ENCODE results near the gene OXSR1. TPM values are rescaled to one million over a fixed set of nuclear protein-coding genes. Genes with fewer than 3 reads are reported as not detected.

The OXSR1 gene
- total RNA-seq, 1 experiment from 2014 or later: 35.1 TPM

DNA sequence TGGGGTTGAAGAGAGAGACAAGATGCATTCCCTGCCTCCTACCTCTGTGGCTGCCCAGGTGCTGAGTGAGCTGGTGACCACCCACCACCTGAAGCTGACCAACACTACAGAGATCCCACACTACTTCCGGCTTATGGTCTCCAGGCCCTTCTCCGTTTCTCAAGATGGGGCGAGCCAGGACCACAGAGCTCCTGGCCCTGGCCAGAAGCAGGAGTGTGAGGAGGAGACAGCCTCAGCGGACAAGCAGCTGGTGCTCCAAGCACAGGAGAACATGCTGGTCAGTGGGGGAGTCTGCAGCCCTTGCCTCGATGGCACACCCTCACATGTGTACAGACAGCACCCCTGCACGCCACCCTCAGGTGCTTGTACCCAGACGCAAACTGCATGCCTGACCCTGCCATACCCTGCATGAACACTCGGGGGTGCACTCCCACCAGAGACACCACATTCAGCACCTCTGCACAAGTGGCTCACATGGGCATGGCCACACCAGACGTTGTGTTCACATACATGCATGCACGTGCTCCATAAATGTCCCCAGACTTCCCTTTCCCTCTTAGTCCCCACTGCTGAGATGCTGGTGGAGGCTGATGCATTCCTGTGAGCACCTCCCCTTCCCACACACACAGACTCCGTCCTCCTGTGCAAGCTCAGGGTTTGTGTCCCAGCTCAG lies 47.5 kb upstream of the OXSR1 start (continued):
- TF ChIP-seq, protein P1, sequence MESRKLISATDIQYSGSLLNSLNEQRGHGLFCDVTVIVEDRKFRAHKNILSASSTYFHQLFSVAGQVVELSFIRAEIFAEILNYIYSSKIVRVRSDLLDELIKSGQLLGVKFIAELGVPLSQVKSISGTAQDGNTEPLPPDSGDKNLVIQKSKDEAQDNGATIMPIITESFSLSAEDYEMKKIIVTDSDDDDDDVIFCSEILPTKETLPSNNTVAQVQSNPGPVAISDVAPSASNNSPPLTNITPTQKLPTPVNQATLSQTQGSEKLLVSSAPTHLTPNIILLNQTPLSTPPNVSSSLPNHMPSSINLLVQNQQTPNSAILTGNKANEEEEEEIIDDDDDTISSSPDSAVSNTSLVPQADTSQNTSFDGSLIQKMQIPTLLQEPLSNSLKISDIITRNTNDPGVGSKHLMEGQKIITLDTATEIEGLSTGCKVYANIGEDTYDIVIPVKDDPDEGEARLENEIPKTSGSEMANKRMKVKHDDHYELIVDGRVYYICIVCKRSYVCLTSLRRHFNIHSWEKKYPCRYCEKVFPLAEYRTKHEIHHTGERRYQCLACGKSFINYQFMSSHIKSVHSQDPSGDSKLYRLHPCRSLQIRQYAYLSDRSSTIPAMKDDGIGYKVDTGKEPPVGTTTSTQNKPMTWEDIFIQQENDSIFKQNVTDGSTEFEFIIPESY (IDR thresholded peaks at IDR 0.05; ENCODE audit: extremely low read depth, insufficient replicate concordance, low read length): no peak
- no peak for TF ChIP-seq FOSL1 (IDR thresholded peaks at IDR 0.05; ENCODE audit: low read depth)
- TF ChIP-seq, protein P2, sequence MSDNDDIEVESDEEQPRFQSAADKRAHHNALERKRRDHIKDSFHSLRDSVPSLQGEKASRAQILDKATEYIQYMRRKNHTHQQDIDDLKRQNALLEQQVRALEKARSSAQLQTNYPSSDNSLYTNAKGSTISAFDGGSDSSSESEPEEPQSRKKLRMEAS (IDR thresholded peaks at IDR 0.05): peak; percentile 53

DNA sequence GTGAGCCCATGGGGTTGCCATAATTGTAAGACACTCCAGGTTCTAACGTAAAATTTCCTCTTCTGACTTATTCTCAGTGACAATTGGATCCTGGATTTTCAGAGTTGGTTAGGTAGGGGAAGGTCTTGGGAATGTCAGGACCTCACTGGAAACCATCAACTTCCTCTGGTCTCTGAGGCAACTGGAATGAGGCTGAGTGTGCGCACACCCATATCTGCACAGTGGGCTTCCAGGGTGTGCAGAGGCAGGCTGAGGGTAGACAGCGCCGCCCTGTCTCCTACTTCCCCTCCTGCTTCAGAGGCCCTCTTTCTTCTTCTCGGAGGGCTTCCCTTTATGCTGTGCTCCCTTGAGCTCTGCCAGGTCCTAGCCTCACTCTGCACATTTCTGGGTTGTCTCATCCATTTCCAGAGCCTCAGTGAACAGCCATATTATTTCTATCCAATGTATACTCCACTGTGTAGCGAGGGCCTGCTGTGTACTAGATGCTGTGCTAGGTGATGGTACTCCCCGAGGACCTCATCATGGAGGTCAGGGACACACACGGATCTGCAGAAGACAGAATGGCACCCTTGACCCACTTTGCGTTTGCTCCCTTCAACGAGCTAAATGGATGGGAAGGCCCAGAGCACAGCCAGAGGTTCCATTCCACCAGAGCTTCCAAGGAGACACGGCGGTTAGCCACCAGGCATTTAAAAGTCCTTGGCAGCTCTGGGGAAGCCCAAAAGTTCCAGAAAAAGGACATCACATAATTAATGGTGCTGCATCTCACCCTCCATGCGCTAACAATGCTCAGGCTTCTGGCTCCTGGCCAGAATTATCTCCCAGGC lies 46.7 kb upstream of the OXSR1 start:
- POLR2A ChIA-PET: no interaction called here
- Histone ChIP-seq H3K9me2 (ENCODE audit: insufficient read depth) (no peaks in the 10 kb centered on the region), H3K27me3 (ENCODE audit: insufficient read depth, low read length) (no peaks in the 10 kb centered on the region), H3K4me2 (ENCODE audit: low read length) (no peak overlapping the region), H2AFZ (ENCODE audit: low read depth, low read length, poor library complexity, severe bottlenecking) (no peak overlapping the region), H3K4me3 (replicated peaks in 1 of 2; ENCODE audit: low read depth in 1 of 2, low read length in 2 of 2) (no peak overlapping the region), H3K79me2 (ENCODE audit: insufficient read depth, low read length) (no peaks in the 10 kb centered on the region), H3K4me1 (ENCODE audit: control insufficient read depth in 1 of 2, insufficient read depth in 2 of 2, low read length in 2 of 2) (peaks cover 5 to 11% of the 10 kb centered on the region in 2 experiments; a peak in 3 of 4 replicates), H3K27ac (ENCODE audit: low read depth, low read length) (no peak overlapping the region), H4K20me1 (ENCODE audit: insufficient read depth) (no peaks in the 10 kb centered on the region), H3K9ac (ENCODE audit: low read length) (no peak overlapping the region), H3K36me3 (ENCODE audit: control insufficient read depth in 1 of 2, insufficient read depth in 2 of 2, low read length in 2 of 2) (peaks cover 0 to 6% of the 10 kb centered on the region in 2 experiments; a peak in 3 of 4 replicates), H3K9me3 (ENCODE audit: control insufficient read depth in 1 of 2, insufficient read depth in 1 of 2, low read depth in 1 of 2, low read length in 2 of 2) (no peaks in the 10 kb centered on the region)
- no peak for TF ChIP-seq SRF (IDR thresholded peaks at IDR 0.05; ENCODE audit: low read depth)
- TF ChIP-seq, protein P3, sequence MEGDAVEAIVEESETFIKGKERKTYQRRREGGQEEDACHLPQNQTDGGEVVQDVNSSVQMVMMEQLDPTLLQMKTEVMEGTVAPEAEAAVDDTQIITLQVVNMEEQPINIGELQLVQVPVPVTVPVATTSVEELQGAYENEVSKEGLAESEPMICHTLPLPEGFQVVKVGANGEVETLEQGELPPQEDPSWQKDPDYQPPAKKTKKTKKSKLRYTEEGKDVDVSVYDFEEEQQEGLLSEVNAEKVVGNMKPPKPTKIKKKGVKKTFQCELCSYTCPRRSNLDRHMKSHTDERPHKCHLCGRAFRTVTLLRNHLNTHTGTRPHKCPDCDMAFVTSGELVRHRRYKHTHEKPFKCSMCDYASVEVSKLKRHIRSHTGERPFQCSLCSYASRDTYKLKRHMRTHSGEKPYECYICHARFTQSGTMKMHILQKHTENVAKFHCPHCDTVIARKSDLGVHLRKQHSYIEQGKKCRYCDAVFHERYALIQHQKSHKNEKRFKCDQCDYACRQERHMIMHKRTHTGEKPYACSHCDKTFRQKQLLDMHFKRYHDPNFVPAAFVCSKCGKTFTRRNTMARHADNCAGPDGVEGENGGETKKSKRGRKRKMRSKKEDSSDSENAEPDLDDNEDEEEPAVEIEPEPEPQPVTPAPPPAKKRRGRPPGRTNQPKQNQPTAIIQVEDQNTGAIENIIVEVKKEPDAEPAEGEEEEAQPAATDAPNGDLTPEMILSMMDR (IDR thresholded peaks at IDR 0.05 in 2 of 3, conservative IDR thresholded peaks at IDR 0.05 in 1 of 3; ENCODE audit: borderline replicate concordance in 1 of 3, insufficient read depth in 1 of 3, low read depth in 2 of 3, low read length in 2 of 3): no peak
- TF ChIP-seq ELF1 (IDR thresholded peaks at IDR 0.05; ENCODE audit: borderline replicate concordance, low read depth): no peak
- no peak for TF ChIP-seq CEBPB (IDR thresholded peaks at IDR 0.05; ENCODE audit: low read depth)
- TF ChIP-seq, protein P2 (IDR thresholded peaks at IDR 0.05): no peak
- TF ChIP-seq EGR1 (IDR thresholded peaks at IDR 0.05; ENCODE audit: low read depth): no peak
- no peak for TF ChIP-seq TCF7L2 (IDR thresholded peaks at IDR 0.05; ENCODE audit: borderline replicate concordance, extremely low read depth, insufficient read depth, insufficient read length)
- TF ChIP-seq CBX3 (IDR thresholded peaks at IDR 0.05; ENCODE audit: low read depth): no peak
- no peak for TF ChIP-seq JUND (IDR thresholded peaks at IDR 0.05)
- no peak for TF ChIP-seq EZH2phosphoT487 (IDR thresholded peaks at IDR 0.05; ENCODE audit: borderline replicate concordance)
- TF ChIP-seq, protein P4, sequence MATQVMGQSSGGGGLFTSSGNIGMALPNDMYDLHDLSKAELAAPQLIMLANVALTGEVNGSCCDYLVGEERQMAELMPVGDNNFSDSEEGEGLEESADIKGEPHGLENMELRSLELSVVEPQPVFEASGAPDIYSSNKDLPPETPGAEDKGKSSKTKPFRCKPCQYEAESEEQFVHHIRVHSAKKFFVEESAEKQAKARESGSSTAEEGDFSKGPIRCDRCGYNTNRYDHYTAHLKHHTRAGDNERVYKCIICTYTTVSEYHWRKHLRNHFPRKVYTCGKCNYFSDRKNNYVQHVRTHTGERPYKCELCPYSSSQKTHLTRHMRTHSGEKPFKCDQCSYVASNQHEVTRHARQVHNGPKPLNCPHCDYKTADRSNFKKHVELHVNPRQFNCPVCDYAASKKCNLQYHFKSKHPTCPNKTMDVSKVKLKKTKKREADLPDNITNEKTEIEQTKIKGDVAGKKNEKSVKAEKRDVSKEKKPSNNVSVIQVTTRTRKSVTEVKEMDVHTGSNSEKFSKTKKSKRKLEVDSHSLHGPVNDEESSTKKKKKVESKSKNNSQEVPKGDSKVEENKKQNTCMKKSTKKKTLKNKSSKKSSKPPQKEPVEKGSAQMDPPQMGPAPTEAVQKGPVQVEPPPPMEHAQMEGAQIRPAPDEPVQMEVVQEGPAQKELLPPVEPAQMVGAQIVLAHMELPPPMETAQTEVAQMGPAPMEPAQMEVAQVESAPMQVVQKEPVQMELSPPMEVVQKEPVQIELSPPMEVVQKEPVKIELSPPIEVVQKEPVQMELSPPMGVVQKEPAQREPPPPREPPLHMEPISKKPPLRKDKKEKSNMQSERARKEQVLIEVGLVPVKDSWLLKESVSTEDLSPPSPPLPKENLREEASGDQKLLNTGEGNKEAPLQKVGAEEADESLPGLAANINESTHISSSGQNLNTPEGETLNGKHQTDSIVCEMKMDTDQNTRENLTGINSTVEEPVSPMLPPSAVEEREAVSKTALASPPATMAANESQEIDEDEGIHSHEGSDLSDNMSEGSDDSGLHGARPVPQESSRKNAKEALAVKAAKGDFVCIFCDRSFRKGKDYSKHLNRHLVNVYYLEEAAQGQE (IDR thresholded peaks at IDR 0.05; ENCODE audit: low read depth): no peak
- TSS peak; percentile 27 for BruUV-seq (replicated peaks)
- CTCF ChIA-PET: interaction anchor here (0.9 to 2.5 kb wide), 3 partner anchors 163 to 361 kb away, joined by 3 to 7 read pairs (median 3); partner anchors contain the start of gene SLC22A14
- intact Hi-C loops (cut with micrococcal nuclease): loop anchor here (1.0 to 10.0 kb wide), 6 partner anchors 129 to 724 kb away; partner anchors contain the start of gene XYLB
- RAD21 ChIA-PET (ENCODE audit: low non-redundant PET in 1 of 2, low total read pairs in 2 of 2, uncharacterized antibody in 2 of 2, unreplicated experiment in 2 of 2): no interaction called here
- DNase-seq (ENCODE audit: low read depth, low spot score): no peak
- no peak for ATAC-seq

All from HCT116 (cell line).